Dedifferentiated amniotic fluid mesenchymal stem cell (primary cell): ENCODE data around the gene SET.
A peak's percentile ranks its signal among the peaks of the same experiment; 100 is the strongest.
"Not testable (repeated sequence)": the region's sequence is repeated elsewhere in the genome, so short reads cannot be mapped to it uniquely, and the experiment has no call there.

ENCODE experiments used
- DNase-seq: peaks from one replicate; pipeline ENCODE4 v3.0.0-alpha.2; 2016; ENCODE audit errors: extremely low spot score

The SET gene

GRCh38 chr9:128687453-128687852, 1.6 kb upstream of the SET start:
- no peak for DNase-seq

GRCh38 chr9:128689293-128689774, 312 bp downstream of the SET start:
- DNase-seq: no peak

- peak; percentile 17 for DNase-seq
These were observed 1.0 kb downstream of the SET start for GRCh38 chr9:128689820-128690683.

- DNase-seq: no peak
These were observed 1.6 kb downstream of the SET start for GRCh38 chr9:128690684-128691034.

- DNase-seq: not testable (repeated sequence)
These were observed 4.7 kb downstream of the SET start for GRCh38 chr9:128693738-128694137.

GRCh38 chr9:128694344-128694743, 5.3 kb downstream of the SET start:
- DNase-seq: no peak

- no peak for DNase-seq
These were observed 8.1 kb downstream of the SET start for GRCh38 chr9:128696923-128697707.

GRCh38 chr9:128699096-128699795, 10.2 kb downstream of the SET start:
- not testable (repeated sequence) for DNase-seq

GRCh38 chr9:128701227-128701854, 12.3 kb downstream of the SET start:
- peak; percentile 0 for DNase-seq

- peak; percentile 60 for DNase-seq
These were observed 13.5 kb downstream of the SET start, which contains the start of gene PKN3 for GRCh38 chr9:128702445-128702948. Gene PKN3 (plus strand): TSS chr9:128702503. CDS start chr9:128702916, 413 bp downstream.

GRCh38 chr9:128702949-128703615, 14.1 kb downstream of the SET start:
- no peak for DNase-seq

GRCh38 chr9:128703616-128704355, 14.8 kb downstream of the SET start:
- DNase-seq: no peak

GRCh38 chr9:128704356-128704670, 15.3 kb downstream of the SET start:
- DNase-seq: no peak

- no peak for DNase-seq
These were observed 16.3 kb downstream of the SET start for GRCh38 chr9:128705051-128705965.

- no peak for DNase-seq
These were observed 17.0 kb downstream of the SET start for GRCh38 chr9:128706045-128706444.

GRCh38 chr9:128706671-128707381, 17.8 kb downstream of the SET start:
- DNase-seq: no peak

GRCh38 chr9:128707446-128707845, 18.4 kb downstream of the SET start:
- no peak for DNase-seq
